ENCODE data around the gene TMEM138. TPM values are rescaled to one million over a fixed set of nuclear protein-coding genes. Genes with fewer than 3 reads are reported as not detected.

TMEM138 gene
- total RNA-seq, 1 experiment from 2014 or later, result 38.8 TPM

- no peak for TF ChIP-seq ZBTB21 (CRISPR knock-in tag; IDR thresholded peaks at IDR 0.05; ENCODE audit: borderline replicate concordance)
- TF ChIP-seq ZNF263 (CRISPR knock-in tag; IDR thresholded peaks at IDR 0.05; ENCODE audit: low read depth), result no peak
- TF ChIP-seq, protein P1, sequence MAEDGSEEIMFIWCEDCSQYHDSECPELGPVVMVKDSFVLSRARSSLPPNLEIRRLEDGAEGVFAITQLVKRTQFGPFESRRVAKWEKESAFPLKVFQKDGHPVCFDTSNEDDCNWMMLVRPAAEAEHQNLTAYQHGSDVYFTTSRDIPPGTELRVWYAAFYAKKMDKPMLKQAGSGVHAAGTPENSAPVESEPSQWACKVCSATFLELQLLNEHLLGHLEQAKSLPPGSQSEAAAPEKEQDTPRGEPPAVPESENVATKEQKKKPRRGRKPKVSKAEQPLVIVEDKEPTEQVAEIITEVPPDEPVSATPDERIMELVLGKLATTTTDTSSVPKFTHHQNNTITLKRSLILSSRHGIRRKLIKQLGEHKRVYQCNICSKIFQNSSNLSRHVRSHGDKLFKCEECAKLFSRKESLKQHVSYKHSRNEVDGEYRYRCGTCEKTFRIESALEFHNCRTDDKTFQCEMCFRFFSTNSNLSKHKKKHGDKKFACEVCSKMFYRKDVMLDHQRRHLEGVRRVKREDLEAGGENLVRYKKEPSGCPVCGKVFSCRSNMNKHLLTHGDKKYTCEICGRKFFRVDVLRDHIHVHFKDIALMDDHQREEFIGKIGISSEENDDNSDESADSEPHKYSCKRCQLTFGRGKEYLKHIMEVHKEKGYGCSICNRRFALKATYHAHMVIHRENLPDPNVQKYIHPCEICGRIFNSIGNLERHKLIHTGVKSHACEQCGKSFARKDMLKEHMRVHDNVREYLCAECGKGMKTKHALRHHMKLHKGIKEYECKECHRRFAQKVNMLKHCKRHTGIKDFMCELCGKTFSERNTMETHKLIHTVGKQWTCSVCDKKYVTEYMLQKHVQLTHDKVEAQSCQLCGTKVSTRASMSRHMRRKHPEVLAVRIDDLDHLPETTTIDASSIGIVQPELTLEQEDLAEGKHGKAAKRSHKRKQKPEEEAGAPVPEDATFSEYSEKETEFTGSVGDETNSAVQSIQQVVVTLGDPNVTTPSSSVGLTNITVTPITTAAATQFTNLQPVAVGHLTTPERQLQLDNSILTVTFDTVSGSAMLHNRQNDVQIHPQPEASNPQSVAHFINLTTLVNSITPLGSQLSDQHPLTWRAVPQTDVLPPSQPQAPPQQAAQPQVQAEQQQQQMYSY (CRISPR knock-in tag; IDR thresholded peaks at IDR 0.05), result no peak
- TF ChIP-seq HMGXB4 (CRISPR knock-in tag; IDR thresholded peaks at IDR 0.05), result no peak
Observed at GRCh38 chr11:61401173-61401572, 39.0 kb downstream of the TMEM138 start (continued).

GRCh38 chr11:61401573-61401972 lies 39.4 kb downstream of the TMEM138 start:
- H3K27me3 Mint-ChIP-seq (ENCODE audit: low read depth), result no peaks in the 10 kb centered on the region
- no peak for TF ChIP-seq NR3C1 (CRISPR knock-in tag; conservative IDR thresholded peaks at IDR 0.05; ENCODE audit: low read depth)
- TF ChIP-seq ELF4 (CRISPR knock-in tag; IDR thresholded peaks at IDR 0.05; ENCODE audit: low read depth), result no peak
- no peak for TF ChIP-seq JAZF1 (CRISPR knock-in tag; IDR thresholded peaks at IDR 0.05)
- TF ChIP-seq SP1 (CRISPR knock-in tag; conservative IDR thresholded peaks at IDR 0.05), result no peak
- TF ChIP-seq AR (CRISPR knock-in tag; IDR thresholded peaks at IDR 0.05), result no peak
- TF ChIP-seq ZSCAN18 (CRISPR knock-in tag; IDR thresholded peaks at IDR 0.05), result no peak
- no peak for TF ChIP-seq GTF2I (CRISPR knock-in tag; conservative IDR thresholded peaks at IDR 0.05)
- TF ChIP-seq ETV6 (CRISPR knock-in tag; IDR thresholded peaks at IDR 0.05), result no peak
- no peak overlapping the region for H3K27ac Mint-ChIP-seq
- H3K4me3 Mint-ChIP-seq, result no peak overlapping the region
- H3K9me3 Mint-ChIP-seq, result no peaks in the 10 kb centered on the region
- no peak for ATAC-seq
- ChIA-PET POLR2A (interaction anchor here (0.7 to 1.5 kb wide), 3 partner anchors 10 to 28 kb away, joined by 3 to 4 read pairs (median 3); partner anchors contain the start of gene CPSF7), CTCF (interaction anchor here (1.3 to 3.3 kb wide), 6 partner anchors 9 to 66 kb away, joined by 3 to 15 read pairs (median 8); partner anchors contain the start of genes CPSF7, CYB561A3, SDHAF2 and TMEM138)
- H3K36me3 Mint-ChIP-seq, result peaks cover 46% of the 10 kb centered on the region
- H3K4me1 Mint-ChIP-seq, result no peaks in the 10 kb centered on the region
- no peak for DNase-seq (ENCODE audit: low spot score)

- H3K36me3 Mint-ChIP-seq, result peaks cover 54% of the 10 kb centered on the region
- ATAC-seq (no peak), DNase-seq (ENCODE audit: low spot score) (no peak)
- H3K9me3 Mint-ChIP-seq, result no peaks in the 10 kb centered on the region
- no peak overlapping the region for H3K4me3 Mint-ChIP-seq
- TF ChIP-seq, protein P2, sequence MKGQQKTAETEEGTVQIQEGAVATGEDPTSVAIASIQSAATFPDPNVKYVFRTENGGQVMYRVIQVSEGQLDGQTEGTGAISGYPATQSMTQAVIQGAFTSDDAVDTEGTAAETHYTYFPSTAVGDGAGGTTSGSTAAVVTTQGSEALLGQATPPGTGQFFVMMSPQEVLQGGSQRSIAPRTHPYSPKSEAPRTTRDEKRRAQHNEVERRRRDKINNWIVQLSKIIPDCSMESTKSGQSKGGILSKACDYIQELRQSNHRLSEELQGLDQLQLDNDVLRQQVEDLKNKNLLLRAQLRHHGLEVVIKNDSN (CRISPR knock-in tag; IDR thresholded peaks at IDR 0.05), result no peak
- no peak for TF ChIP-seq ZNF263 (CRISPR knock-in tag; IDR thresholded peaks at IDR 0.05; ENCODE audit: low read depth)
- ChIA-PET POLR2A (no interaction called here), CTCF (interaction anchor here (3.3 kb wide), 1 partner anchor 11 kb away, joined by 14 read pairs; the partner anchor contains the start of gene TMEM216)
- H3K27ac Mint-ChIP-seq, result no peak overlapping the region
- no peaks in the 10 kb centered on the region for H3K27me3 Mint-ChIP-seq (ENCODE audit: low read depth)
- H3K4me1 Mint-ChIP-seq, result no peaks in the 10 kb centered on the region
Observed at GRCh38 chr11:61403658-61404057, 41.5 kb downstream of the TMEM138 start.
